GM19324 (cell line): ENCODE measurements around the gene DMBX1.

Experiments
- ATAC-seq: cut with Tn5 transposase; IDR thresholded peaks from one replicate; pipeline ENCODE4 v1.9.1; 2021; ENCODE audit warnings: mild to moderate bottlenecking, moderate library complexity; ENCODE audit not compliant: unreplicated experiment, low FRiP score

The DMBX1 gene

GRCh38 chr1:46522969-46523320 lies 33.3 kb downstream of the DMBX1 start:
- no peak for ATAC-seq

- no peak for ATAC-seq
These were observed 34.1 kb downstream of the DMBX1 start for GRCh38 chr1:46523496-46524353.

GRCh38 chr1:46524843-46525242 lies 35.2 kb downstream of the DMBX1 start:
- ATAC-seq: no peak

GRCh38 chr1:46525253-46525983 lies 35.8 kb downstream of the DMBX1 start:
- ATAC-seq: no peak

GRCh38 chr1:46526013-46526690 lies 36.5 kb downstream of the DMBX1 start:
- no peak for ATAC-seq

GRCh38 chr1:46526691-46527291 lies 37.2 kb downstream of the DMBX1 start:
- ATAC-seq: no peak

- ATAC-seq: no peak
These were observed 38.0 kb downstream of the DMBX1 start for GRCh38 chr1:46527474-46528296.

- no peak for ATAC-seq
These were observed 38.8 kb downstream of the DMBX1 start for GRCh38 chr1:46528297-46528955.

GRCh38 chr1:46529031-46529630 lies 39.5 kb downstream of the DMBX1 start:
- ATAC-seq: no peak

- ATAC-seq: no peak
These were observed 40.7 kb downstream of the DMBX1 start for GRCh38 chr1:46530311-46530710.

- no peak for ATAC-seq
These were observed 41.3 kb downstream of the DMBX1 start for GRCh38 chr1:46530791-46531409.

- ATAC-seq: no peak
These were observed 42.5 kb downstream of the DMBX1 start for GRCh38 chr1:46532095-46532494.

- ATAC-seq: no peak
These were observed 43.0 kb downstream of the DMBX1 start for GRCh38 chr1:46532498-46533178.

GRCh38 chr1:46533179-46533864 lies 43.7 kb downstream of the DMBX1 start:
- no peak for ATAC-seq

GRCh38 chr1:46535063-46535462 lies 45.4 kb downstream of the DMBX1 start:
- ATAC-seq: no peak

- ATAC-seq: no peak
These were observed 46.9 kb downstream of the DMBX1 start for GRCh38 chr1:46536527-46536926.

- ATAC-seq: no peak
These were observed 48.0 kb downstream of the DMBX1 start for GRCh38 chr1:46537651-46538050.

GRCh38 chr1:46538147-46538546 lies 48.5 kb downstream of the DMBX1 start:
- no peak for ATAC-seq
